Left renal cortex interstitium (tissue), 4 donors: Measurements from ENCODE around the gene FDPS. TPM values are rescaled to one million over a fixed set of nuclear protein-coding genes. Genes with fewer than 3 reads are reported as not detected.

Source experiments
- DNase-seq, 4 donors: peaks; one replicate each; pipeline ENCODE4 v3.0.0-alpha.2; 2013; ENCODE audit warnings: low read depth in 4 of 4, low spot score in 2 of 4, missing footprints in 1 of 4
- polyA plus RNA-seq, 4 donors: library from polyadenylated mRNA; unstranded; fragments of 120-200 nt; gene quantifications; one replicate each; pipeline ENCODE4 v1.2.1, GENCODE V29; 2013; ENCODE audit not compliant: insufficient read length in 4 of 4

Gene FDPS
- polyA plus RNA-seq, 4 donors, result 175 to 189 (median 181) TPM

- no peak for DNase-seq
Measured at GRCh38 chr1:155342842-155343241, 34.2 kb downstream of the FDPS start.

- no peak for DNase-seq
Measured at GRCh38 chr1:155352631-155353030, 44.0 kb downstream of the FDPS start.

- DNase-seq, result no peak
Measured at GRCh38 chr1:155360051-155360450, 51.4 kb downstream of the FDPS start.

Other genes with a start within 250 kb of the FDPS start
- 10 to 100 TPM; 18.1 to 24.5 (median 21.3) TPM for gene EFNA4, start 245.1 kb upstream of the FDPS start, polyA plus RNA-seq
- gene EFNA3, start 230.0 kb upstream of the FDPS start, polyA plus RNA-seq, result 1 to 10 TPM; 4.9 to 9.4 (median 6.7) TPM
- gene EFNA1, start 181.0 kb upstream of the FDPS start, polyA plus RNA-seq, result 10 to 100 TPM; 58.7 to 76.2 (median 70.8) TPM
- gene SLC50A1, start 173.0 kb upstream of the FDPS start, polyA plus RNA-seq, result 10 to 100 TPM; 51.5 to 61.1 (median 55.4) TPM
- 10 to 100 TPM; 31.3 to 64.7 (median 45.2) TPM for gene DPM3, start 168.3 kb upstream of the FDPS start, polyA plus RNA-seq
- gene KRTCAP2, start 135.6 kb upstream of the FDPS start, polyA plus RNA-seq, result 100 to 1,000 TPM; 124 to 166 (median 137) TPM
- gene TRIM46, start 135.0 kb upstream of the FDPS start, polyA plus RNA-seq, result 1 to 10 TPM; 2.7 to 6.4 (median 4.9) TPM
- gene THBS3, start 101.0 kb upstream of the FDPS start, polyA plus RNA-seq, result 10 to 100 TPM; 26.3 to 54.2 (median 37.5) TPM
- gene MTX1, start 100.2 kb upstream of the FDPS start, polyA plus RNA-seq, result 10 to 100 TPM; 38.3 to 49.0 (median 44.8) TPM
- gene ENTREP3, start 53.4 kb upstream of the FDPS start, polyA plus RNA-seq, result 10 to 100 TPM; 18.7 to 34.5 (median 28.5) TPM
- 10 to 100 TPM; 58.8 to 71.7 (median 63.7) TPM for gene SCAMP3, start 46.5 kb upstream of the FDPS start, polyA plus RNA-seq
- gene CLK2, start 35.4 kb upstream of the FDPS start, polyA plus RNA-seq, result 10 to 100 TPM; 63.7 to 96.6 (median 80.8) TPM
- 10 to 100 TPM in 2 of 4 donors, 1 to 10 TPM in 2; 7.0 to 14.6 (median 11.2) TPM for gene HCN3, start 31.4 kb upstream of the FDPS start, polyA plus RNA-seq
- 1 to 10 TPM; 5.4 to 9.3 (median 8.7) TPM for gene PKLR, start 7.4 kb upstream of the FDPS start, polyA plus RNA-seq
- 10 to 100 TPM; 30.3 to 43.0 (median 38.6) TPM for gene RUSC1, start 12.0 kb downstream of the FDPS start, polyA plus RNA-seq